Testis (tissue), 3 donors: ENCODE measurements around the gene LRRC2. TPM values are rescaled to one million over a fixed set of nuclear protein-coding genes. Genes with fewer than 3 reads are reported as not detected.

Source experiments
- DNase-seq: peaks from one replicate; pipeline ENCODE4 v3.0.0-alpha.2; 2019
- H3K27ac ChIP-seq, 2 donors: fragments of 200-600 bp; sonication (generic); one replicate each; pipeline ENCODE4 v1.5.1; 2019
- H3K27me3 ChIP-seq: fragments of 200-600 bp; sonication (generic); one replicate; pipeline ENCODE4 v1.5.1; 2019
- H3K36me3 ChIP-seq: fragments of 200-600 bp; sonication (generic); one replicate; pipeline ENCODE4 v1.5.1; 2017; ENCODE audit warnings: low read depth; ENCODE audit errors: missing control alignments
- H3K4me1 ChIP-seq: fragments of 200-600 bp; sonication (generic); one replicate; pipeline ENCODE4 v1.5.1; 2019
- H3K4me3 ChIP-seq, 2 donors: fragments of 200-600 bp; sonication (generic); one replicate each; pipeline ENCODE4 v1.5.1; 2017 to 2019
- H3K9me3 ChIP-seq: fragments of 200-600 bp; sonication (generic); one replicate; pipeline ENCODE4 v1.5.1; 2017
- CTCF ChIP-seq, 3 experiments: fragments of 450-650 bp in 2 of 3; fragments of 200-600 bp in 1 of 3; sonication (generic) in 1 of 3; IDR thresholded peaks; one replicate each; pipeline ENCODE4 v1.5.1; 2016 to 2019; ENCODE audit warnings: antibody characterized with exemption in 3 of 3, mild to moderate bottlenecking in 2 of 3, moderate library complexity in 1 of 3
- POLR2A ChIP-seq: fragments of 450-650 bp; IDR thresholded peaks from one replicate; pipeline ENCODE4 v1.6.1; 2017; ENCODE audit warnings: antibody characterized with exemption, mild to moderate bottlenecking, moderate library complexity
- WGBS, 2 donors: methylation state at CpG; one replicate each; pipeline ENCODE4 v1.1.5; 2018; 5-methylcytosine and 5-hydroxymethylcytosine counted together
- intact Hi-C: fragments of 100-400 bp; cut with DNase I; formaldehyde crosslinking; loops from one replicate; pipeline ENCODE4 v1.15.1; 2023; ENCODE audit warnings: low total_unique reads
- polyA plus RNA-seq: library from polyadenylated mRNA; stranded (reverse); fragments of 350-450 nt; fragmentation: Illumina TruSeq; extraction: RNeasy Lipid Tissue Mini Kit (QIAGEN cat#74804); gene quantifications from one replicate; pipeline ENCODE4 v1.2.3, GENCODE V29; 2014; ENCODE audit warnings: low read depth, low replicate concordance; ENCODE audit not compliant: insufficient read depth
- total RNA-seq, 2 donors: library from RNA; depleted of rRNA; stranded (reverse); fragments of >200 nt; gene quantifications; one replicate each; pipeline ENCODE4 v1.2.3, GENCODE V29; 2016

Gene LRRC2
- total and polyA plus RNA-seq, 3 donors from 2014 or later = 0.71 to 2.2 (median 0.99) TPM

- no peak overlapping the region for H3K4me3 ChIP-seq
- intact Hi-C loops = no loop called here
- DNase-seq = no peak
- no peaks in the 10 kb centered on the region for H3K9me3 ChIP-seq
- no peaks in the 10 kb centered on the region for H3K36me3 ChIP-seq
- no peak for TF ChIP-seq POLR2A
- TF ChIP-seq CTCF (IDR thresholded peaks at IDR 0.05) = no peak
- no peaks in the 10 kb centered on the region for H3K4me1 ChIP-seq
- no peak overlapping the region for H3K27ac ChIP-seq
- WGBS, 2 donors = 78 to 90% methylated on average over 2 of the region's 2 CpGs
- no peaks in the 10 kb centered on the region for H3K27me3 ChIP-seq
Measured at GRCh38 chr3:46483825-46484224, 82.3 kb downstream of the LRRC2 start.

- Histone ChIP-seq H3K36me3 (no peaks in the 10 kb centered on the region), H3K4me3 (no peak overlapping the region), H3K9me3 (no peaks in the 10 kb centered on the region), H3K27ac (no peak overlapping the region), H3K27me3 (no peaks in the 10 kb centered on the region), H3K4me1 (no peaks in the 10 kb centered on the region)
- DNase-seq = no peak
- no peak for TF ChIP-seq CTCF (IDR thresholded peaks at IDR 0.05)
- no peak for TF ChIP-seq POLR2A
- WGBS, 2 donors = 88 to 100% methylated on average over 1 of the region's 1 CpG
- intact Hi-C loops = no loop called here
Measured at GRCh38 chr3:46482632-46483350, 83.3 kb downstream of the LRRC2 start.

GRCh38 chr3:46481636-46482035, 84.5 kb downstream of the LRRC2 start:
- Histone ChIP-seq H3K36me3 (no peaks in the 10 kb centered on the region), H3K27me3 (no peaks in the 10 kb centered on the region), H3K4me1 (no peaks in the 10 kb centered on the region), H3K9me3 (no peaks in the 10 kb centered on the region), H3K27ac (no peak overlapping the region), H3K4me3 (no peak overlapping the region)
- TF ChIP-seq CTCF (IDR thresholded peaks at IDR 0.05) (no peak), POLR2A (no peak)
- WGBS, 2 donors = 93 to 96% methylated on average over 4 of the region's 4 CpGs
- intact Hi-C loops = no loop called here
- no peak for DNase-seq

GRCh38 chr3:46480491-46481195, 85.5 kb downstream of the LRRC2 start:
- Histone ChIP-seq H3K4me3 (no peak overlapping the region), H3K9me3 (no peaks in the 10 kb centered on the region), H3K27me3 (no peaks in the 10 kb centered on the region), H3K27ac (no peak overlapping the region), H3K4me1 (no peaks in the 10 kb centered on the region), H3K36me3 (no peaks in the 10 kb centered on the region)
- DNase-seq = no peak
- 82 to 87% methylated on average over 6 of the region's 6 CpGs for WGBS, 2 donors
- intact Hi-C loops = no loop called here
- TF ChIP-seq POLR2A (no peak), CTCF (IDR thresholded peaks at IDR 0.05) (no peak)
